ENCODE data around the gene PDZD7. TPM values are rescaled to one million over a fixed set of nuclear protein-coding genes. Genes with fewer than 3 reads are reported as not detected.

The PDZD7 gene
- total and polyA plus RNA-seq, 2 of the 8 experiments (the other 6 are each of a cell fraction or from before 2014, with no cell fraction given) = 0.88 to 1.6 TPM

GRCh38 chr10:101042667-101043362, 11.9 kb upstream of the PDZD7 start (continued):
- no peak for TF ChIP-seq RXRA (IDR thresholded peaks at IDR 0.05; ENCODE audit: insufficient read depth, low read depth, low read length)
- no peak for TF ChIP-seq POU5F1 (IDR thresholded peaks at IDR 0.05; ENCODE audit: low read depth, low read length)
- TF ChIP-seq MAFK (IDR thresholded peaks at IDR 0.05; ENCODE audit: low read depth, low read length) = no peak

Measured in H1 (cell line).